Peyer's patch (tissue), 4 donors: Measurements from ENCODE around the gene GSTT2.
"Not testable (repeated sequence)": the region's sequence is repeated elsewhere in the genome, so short reads cannot be mapped to it uniquely, and the experiment has no call there.

Source experiments
- POLR2A ChIP-seq, 2 donors: fragments of 450-650 bp; IDR thresholded peaks; one replicate each; pipeline ENCODE4 v1.5.1; 2017; ENCODE audit warnings: antibody characterized with exemption in 2 of 2, mild to moderate bottlenecking in 2 of 2, moderate library complexity in 2 of 2
- TF ChIP-seq, protein P1 (sequence below), 6 experiments: fragments of 450-650 bp in 4 of 6; fragments of 200-600 bp in 2 of 6; sonication (generic) in 1 of 6; IDR thresholded peaks; one replicate each; pipeline ENCODE4 v1.5.1; 2017 to 2019; ENCODE audit warnings: antibody characterized with exemption in 6 of 6, mild to moderate bottlenecking in 3 of 6, moderate library complexity in 1 of 6

DNA sequence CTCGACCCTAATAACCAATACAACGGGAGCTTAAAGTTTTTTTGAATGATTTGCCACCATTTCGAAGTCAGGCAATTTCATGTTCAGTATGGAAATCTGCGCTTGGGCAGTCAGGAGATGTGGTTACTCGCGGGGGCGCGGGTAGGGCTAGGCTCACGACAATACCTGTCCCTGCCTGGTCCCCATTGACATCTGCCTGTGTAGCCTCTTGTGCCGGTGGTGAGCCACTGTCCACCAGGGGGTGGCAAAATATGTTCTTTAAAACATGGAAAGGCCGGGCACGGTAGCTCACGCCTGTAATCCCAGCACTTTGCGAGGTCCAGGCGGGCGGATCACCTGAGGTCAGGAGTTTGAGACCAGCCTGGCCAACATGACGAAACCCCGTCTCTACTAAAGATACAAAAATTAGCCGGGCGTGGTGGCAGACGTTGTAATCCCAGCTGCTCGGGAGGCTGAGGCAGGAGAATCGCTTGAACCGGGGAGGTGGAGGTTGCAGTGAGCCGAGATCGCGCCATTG lies 5.0 kb upstream of the GSTT2 start:
- TF ChIP-seq POLR2A (IDR thresholded peaks at IDR 0.05) = not testable (repeated sequence)
- TF ChIP-seq, protein P1, sequence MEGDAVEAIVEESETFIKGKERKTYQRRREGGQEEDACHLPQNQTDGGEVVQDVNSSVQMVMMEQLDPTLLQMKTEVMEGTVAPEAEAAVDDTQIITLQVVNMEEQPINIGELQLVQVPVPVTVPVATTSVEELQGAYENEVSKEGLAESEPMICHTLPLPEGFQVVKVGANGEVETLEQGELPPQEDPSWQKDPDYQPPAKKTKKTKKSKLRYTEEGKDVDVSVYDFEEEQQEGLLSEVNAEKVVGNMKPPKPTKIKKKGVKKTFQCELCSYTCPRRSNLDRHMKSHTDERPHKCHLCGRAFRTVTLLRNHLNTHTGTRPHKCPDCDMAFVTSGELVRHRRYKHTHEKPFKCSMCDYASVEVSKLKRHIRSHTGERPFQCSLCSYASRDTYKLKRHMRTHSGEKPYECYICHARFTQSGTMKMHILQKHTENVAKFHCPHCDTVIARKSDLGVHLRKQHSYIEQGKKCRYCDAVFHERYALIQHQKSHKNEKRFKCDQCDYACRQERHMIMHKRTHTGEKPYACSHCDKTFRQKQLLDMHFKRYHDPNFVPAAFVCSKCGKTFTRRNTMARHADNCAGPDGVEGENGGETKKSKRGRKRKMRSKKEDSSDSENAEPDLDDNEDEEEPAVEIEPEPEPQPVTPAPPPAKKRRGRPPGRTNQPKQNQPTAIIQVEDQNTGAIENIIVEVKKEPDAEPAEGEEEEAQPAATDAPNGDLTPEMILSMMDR (IDR thresholded peaks at IDR 0.05) = not testable (repeated sequence)
